ENCODE results near the gene ORMDL3.

DNA sequence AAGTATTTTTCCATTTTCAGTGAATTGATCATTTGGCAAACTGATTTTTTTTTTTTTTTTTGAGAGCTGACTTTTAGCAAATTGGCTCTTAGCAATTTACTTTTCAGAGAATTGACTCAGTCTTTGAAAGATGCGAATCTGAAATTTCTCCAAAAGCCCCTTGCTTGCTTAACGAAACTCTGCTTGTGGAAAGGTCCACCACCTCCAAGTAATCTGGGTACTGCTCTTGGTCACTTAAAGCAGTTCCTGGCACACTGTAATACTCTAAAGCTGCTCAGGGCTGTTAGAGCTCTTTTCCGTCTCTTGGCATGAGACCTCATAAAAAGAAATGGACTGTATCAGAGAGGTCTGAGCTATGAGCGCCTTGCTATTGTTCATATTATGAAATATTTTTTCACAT, 11.8 kb downstream of the ORMDL3 start:
- TF ChIP-seq, protein P1, sequence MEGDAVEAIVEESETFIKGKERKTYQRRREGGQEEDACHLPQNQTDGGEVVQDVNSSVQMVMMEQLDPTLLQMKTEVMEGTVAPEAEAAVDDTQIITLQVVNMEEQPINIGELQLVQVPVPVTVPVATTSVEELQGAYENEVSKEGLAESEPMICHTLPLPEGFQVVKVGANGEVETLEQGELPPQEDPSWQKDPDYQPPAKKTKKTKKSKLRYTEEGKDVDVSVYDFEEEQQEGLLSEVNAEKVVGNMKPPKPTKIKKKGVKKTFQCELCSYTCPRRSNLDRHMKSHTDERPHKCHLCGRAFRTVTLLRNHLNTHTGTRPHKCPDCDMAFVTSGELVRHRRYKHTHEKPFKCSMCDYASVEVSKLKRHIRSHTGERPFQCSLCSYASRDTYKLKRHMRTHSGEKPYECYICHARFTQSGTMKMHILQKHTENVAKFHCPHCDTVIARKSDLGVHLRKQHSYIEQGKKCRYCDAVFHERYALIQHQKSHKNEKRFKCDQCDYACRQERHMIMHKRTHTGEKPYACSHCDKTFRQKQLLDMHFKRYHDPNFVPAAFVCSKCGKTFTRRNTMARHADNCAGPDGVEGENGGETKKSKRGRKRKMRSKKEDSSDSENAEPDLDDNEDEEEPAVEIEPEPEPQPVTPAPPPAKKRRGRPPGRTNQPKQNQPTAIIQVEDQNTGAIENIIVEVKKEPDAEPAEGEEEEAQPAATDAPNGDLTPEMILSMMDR (IDR thresholded peaks at IDR 0.05) = no peak
- TF ChIP-seq FOXJ3 (CRISPR knock-in tag; IDR thresholded peaks at IDR 0.05; ENCODE audit: borderline replicate concordance) (no peak), USF1 (CRISPR knock-in tag; IDR thresholded peaks at IDR 0.05) (no peak), TP53 (CRISPR knock-in tag; IDR thresholded peaks at IDR 0.05) (no peak), SP1 (CRISPR knock-in tag; conservative IDR thresholded peaks at IDR 0.05) (no peak), GABPB1 (CRISPR knock-in tag; IDR thresholded peaks at IDR 0.05) (no peak), TEAD4 (CRISPR knock-in tag; IDR thresholded peaks at IDR 0.05) (no peak), CREM (CRISPR knock-in tag; IDR thresholded peaks at IDR 0.05) (no peak), JAZF1 (CRISPR knock-in tag; IDR thresholded peaks at IDR 0.05) (no peak), HMGXB4 (CRISPR knock-in tag; IDR thresholded peaks at IDR 0.05) (no peak)
- TF ChIP-seq, protein P2, sequence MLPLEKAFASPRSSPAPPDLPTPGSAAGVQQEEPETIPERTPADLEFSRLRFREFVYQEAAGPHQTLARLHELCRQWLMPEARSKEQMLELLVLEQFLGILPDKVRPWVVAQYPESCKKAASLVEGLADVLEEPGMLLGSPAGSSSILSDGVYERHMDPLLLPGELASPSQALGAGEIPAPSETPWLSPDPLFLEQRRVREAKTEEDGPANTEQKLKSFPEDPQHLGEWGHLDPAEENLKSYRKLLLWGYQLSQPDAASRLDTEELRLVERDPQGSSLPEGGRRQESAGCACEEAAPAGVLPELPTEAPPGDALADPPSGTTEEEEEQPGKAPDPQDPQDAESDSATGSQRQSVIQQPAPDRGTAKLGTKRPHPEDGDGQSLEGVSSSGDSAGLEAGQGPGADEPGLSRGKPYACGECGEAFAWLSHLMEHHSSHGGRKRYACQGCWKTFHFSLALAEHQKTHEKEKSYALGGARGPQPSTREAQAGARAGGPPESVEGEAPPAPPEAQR (CRISPR knock-in tag; IDR thresholded peaks at IDR 0.05) = no peak
- TF ChIP-seq, protein P3, sequence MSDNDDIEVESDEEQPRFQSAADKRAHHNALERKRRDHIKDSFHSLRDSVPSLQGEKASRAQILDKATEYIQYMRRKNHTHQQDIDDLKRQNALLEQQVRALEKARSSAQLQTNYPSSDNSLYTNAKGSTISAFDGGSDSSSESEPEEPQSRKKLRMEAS (CRISPR knock-in tag; IDR thresholded peaks at IDR 0.05) = no peak

All from WTC11 (cell line).